GM12874 (cell line): ENCODE results near the gene RNF39.

Experiments
- TF ChIP-seq, protein P1 (sequence below): IDR thresholded peaks from 2 replicates; pipeline ENCODE4 v1.5.1; 2011; ENCODE audit warnings: low read depth, mild to moderate bottlenecking, control low read depth, low read length, moderate library complexity; ENCODE audit not compliant: insufficient read depth

RNF39 gene

DNA sequence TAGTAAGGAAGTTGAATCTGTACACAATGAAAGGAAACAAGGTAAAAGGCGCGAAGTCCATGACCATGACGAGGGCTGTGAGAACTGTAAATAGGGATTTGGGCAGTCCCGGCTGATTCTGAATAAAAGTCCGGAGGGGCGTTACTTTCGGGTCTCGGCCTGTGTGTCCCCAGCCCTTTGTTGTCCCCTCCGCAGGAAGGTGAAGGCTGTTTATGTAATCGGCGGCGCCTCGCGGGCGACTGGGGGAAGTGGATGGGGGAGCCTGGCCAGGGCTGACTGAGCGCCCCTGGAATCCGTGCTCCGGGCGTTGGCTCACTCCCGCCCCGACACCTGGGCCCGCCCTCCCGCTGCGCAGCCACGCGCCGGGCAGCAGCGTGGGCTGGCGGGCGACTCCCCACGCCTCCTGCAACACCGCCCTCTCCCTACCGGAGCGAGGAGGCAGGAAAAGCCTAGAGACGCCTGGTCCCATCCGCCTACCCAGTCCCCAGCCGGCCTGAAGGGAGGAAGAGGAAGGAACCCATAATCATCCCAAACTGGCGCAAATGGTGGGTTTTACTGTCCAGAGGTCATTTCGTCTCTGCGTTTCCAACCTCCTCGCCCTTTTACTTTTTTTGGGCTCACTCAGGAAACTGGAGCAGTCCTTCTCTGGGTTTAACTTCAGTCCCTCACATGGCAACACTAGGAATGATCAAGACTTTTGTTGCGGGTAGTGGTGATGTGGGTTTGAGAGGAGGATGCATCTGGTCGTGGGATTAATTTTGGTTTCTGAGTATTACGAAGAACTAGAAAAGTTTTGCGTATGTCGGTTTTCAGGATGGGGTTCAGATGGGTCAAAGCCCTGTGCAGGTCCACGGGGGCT, 25.2 kb upstream of the RNF39 start:
- TF ChIP-seq, protein P1, sequence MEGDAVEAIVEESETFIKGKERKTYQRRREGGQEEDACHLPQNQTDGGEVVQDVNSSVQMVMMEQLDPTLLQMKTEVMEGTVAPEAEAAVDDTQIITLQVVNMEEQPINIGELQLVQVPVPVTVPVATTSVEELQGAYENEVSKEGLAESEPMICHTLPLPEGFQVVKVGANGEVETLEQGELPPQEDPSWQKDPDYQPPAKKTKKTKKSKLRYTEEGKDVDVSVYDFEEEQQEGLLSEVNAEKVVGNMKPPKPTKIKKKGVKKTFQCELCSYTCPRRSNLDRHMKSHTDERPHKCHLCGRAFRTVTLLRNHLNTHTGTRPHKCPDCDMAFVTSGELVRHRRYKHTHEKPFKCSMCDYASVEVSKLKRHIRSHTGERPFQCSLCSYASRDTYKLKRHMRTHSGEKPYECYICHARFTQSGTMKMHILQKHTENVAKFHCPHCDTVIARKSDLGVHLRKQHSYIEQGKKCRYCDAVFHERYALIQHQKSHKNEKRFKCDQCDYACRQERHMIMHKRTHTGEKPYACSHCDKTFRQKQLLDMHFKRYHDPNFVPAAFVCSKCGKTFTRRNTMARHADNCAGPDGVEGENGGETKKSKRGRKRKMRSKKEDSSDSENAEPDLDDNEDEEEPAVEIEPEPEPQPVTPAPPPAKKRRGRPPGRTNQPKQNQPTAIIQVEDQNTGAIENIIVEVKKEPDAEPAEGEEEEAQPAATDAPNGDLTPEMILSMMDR: no peak

DNA sequence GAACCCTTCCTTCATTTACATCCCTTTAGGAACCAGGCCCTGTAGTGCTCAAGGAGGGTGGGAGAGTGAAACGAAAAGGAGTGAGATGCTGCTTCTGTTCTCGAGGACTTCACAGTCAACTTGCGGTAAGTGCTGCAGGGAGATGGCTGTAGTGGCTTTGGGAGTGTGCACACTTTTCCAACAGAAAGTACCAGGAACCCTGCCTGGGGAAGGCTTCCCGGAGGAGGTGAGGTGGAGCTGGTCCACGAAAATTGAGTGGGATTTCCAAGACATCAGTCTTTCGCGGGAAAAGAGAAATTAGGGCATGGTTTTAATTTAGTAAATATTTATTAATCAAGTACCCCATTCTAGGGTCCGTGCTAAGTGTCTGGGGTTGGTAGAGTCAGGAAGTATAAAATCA, 24.6 kb upstream of the RNF39 start:
- TF ChIP-seq, protein P1: no peak

DNA sequence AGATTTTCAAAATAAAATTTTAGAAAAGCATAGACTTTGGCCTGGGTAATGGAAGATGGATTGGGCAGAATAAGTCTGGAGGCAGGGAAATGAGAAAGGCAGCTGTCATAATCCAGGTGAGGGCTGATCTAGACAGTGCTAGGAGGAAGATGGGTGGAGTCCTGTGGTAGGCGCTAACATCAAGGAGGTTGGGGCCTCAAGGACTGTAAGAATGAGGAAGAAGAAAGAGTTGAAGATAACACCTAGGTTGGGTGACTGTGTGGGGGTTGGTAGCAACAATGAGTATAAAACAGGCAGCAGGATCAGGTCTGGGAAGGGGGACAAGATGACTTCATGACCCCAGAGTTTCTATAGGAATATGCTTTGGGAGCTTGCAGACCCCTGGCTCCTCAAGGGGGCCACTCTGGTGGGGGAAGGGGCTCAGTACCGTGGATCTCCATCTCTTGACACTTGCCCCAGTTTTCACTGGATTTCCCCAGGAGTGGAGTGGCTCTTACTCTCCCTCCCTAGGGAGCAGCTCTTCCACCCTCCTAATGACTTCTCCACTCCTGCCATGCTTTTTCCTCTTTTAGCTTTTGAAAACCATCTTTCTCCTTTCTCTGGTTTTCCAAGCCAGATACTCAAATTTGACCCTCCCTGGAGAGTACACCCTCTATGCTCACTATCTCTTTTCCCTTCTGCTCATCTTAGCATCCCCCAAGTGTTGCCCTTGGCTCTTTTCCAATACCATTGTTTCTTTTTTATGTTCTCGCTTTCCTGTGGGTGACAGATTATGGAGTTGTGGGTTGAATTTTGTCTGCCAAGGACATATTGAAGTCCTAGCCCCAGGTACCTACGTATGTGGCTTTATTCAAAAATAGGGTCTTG, 22.6 kb upstream of the RNF39 start:
- TF ChIP-seq, protein P1: no peak

DNA sequence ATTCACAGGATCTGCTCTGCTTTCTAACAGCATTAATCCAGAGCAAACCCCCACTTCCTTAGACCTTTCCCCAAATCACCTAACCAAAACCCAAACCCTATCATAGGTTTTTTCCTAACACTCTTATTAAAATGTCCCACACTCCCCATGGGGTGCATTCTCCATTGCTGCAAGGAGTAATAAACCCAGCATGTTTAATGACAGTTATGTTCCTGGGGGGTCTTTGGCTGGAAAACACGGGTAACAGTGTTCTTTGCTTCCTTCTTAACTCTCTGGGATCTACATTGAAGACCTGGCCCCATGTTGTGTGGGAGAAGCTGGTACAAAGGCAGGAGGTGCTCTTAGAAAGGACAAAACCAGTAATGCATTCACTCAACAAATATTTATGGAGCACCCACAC, 21.3 kb upstream of the RNF39 start:
- TF ChIP-seq, protein P1: no peak

DNA sequence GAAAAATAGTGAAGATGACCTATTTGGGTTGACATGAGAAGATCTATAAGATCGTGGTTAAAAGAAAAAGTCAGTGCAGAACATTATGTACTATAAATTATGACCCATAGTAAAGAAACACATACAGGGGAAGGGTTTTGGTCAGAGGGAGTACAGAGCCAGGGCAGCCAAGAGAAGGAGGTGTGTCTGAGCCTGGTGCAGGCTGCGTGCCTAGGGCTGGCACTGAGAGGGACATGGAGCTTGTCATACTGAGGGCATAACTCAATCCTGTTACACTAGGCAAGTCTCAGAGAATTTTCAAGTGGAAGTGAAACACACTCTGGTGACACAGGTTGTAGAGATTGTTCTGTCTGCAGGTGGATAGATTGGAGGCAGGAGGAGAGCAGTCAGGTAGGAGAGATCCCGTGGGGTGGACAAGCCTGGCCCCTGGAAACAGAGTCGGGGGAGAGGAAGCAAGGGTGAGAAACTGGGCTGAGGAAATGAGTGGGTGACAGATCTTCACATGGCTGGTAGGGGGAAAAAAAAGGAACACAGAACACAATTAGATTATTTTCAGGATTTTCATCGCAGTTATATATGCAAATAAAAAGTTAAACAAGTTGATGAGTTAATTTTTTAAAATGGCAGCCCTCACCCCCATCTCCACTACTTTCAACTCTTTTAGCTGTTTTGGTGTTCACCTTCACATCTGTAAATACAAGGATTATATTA, 18.5 kb upstream of the RNF39 start:
- TF ChIP-seq, protein P1: no peak

DNA sequence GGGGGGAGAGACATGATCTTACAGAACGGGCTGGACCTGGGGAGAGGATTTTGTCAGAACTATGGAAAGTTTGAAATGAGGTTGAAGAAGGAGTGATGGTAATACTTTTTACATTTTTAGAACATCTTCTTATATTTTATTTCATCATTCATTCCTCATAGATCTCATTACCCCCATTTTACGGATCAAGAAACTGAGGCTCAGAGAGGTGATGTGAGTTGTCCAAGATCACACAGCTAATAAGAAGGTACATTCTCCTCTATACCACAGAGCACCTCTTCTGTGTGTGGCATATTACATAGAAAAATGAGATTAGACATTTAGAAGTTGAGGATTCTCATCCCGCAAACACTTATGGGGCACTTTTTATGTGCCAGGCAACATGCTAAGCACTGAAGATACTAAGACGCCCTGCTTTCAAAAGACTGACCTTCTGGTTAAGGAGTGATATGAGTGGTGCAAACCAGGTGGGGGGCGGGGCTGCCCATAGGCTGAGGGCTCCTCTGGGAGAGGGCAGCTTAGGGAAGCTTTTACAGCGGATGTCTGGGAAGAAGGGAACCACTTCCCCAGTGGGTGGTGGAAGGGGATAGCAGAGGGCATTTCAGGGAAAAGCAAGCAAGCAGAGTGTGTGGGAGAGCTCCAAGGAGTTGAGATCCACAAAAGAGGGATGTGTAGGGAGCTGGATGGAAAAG, 17.4 kb upstream of the RNF39 start:
- TF ChIP-seq, protein P1: no peak
